Activated CD4-positive, CD25-positive, alpha-beta regulatory T cell treated with anti-CD3 and anti-CD28 coated beads, Interleukin-2, amount 50 U/mL, for 72 hours (primary cell): ENCODE measurements around the gene KAZALD1.
A peak's percentile ranks its signal among the peaks of the same experiment; 100 is the strongest.

Experiments
- DNase-seq: peaks from one replicate; pipeline ENCODE4 v3.0.0; 2021

The KAZALD1 gene

DNA sequence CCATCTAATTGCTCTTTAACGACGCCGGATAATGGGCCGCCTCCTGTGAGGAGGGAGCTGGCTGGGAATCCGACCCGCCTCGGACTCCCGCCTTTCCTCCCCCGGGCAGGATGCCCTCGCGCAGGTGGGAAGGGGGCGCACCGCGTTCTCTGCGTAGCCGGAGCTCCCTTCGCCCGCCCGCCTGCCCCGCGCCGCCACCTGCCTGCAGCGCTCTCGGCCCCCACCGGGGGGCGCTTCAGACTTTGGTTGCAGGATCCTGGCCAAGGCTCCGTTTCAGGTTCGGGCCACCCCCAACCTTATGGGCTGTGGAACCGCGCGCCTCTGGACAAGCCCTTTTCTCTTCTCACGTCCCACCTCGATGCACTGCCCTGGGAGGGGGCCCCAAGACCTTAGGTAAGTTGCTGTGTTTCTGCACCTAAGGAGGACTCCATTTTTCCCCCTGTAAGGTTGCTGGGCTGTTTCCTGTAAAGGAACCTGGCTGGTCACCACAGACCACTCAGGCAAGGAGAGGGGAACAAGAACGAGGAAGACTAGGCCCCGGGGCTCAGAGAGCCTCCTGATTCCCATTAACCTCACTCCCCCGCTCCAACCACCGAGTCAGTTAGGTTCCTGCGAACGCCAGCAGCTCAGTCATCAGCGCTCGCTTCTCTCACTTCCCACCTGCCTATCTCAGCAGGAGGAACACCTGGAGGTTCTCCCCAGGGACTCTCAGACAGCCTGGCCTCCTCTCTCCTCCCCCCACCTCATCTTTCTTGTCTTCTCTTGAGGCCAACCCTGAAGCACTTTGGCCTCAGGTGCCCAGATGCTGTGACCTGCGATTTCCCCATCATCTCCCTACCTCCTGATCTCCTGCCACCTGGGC, 11.3 kb upstream of the KAZALD1 start:
- DNase-seq, result peak; percentile 82

DNA sequence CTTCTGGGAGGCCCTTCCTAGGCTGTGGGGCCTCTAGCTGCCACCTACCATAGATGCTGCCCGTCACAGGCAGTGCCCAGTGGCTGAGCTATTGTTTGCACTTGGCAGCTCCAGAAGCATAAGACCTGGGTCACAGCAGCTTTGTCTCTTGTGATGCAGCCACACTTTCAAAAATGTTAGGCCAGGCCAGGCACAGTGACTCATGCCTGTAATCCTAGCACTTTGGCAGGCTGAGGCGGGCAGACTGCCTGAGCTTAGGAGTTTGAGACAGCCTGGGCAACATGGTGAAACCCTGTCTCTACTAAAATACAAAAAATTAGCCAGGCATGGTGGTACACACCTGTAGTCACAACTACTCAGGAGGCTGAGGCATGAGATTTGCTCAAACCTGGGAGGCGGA, 9.5 kb upstream of the KAZALD1 start:
- no peak for DNase-seq

GRCh38 chr10:101053516-101053915, 8.3 kb upstream of the KAZALD1 start:
- DNase-seq, result no peak

DNA sequence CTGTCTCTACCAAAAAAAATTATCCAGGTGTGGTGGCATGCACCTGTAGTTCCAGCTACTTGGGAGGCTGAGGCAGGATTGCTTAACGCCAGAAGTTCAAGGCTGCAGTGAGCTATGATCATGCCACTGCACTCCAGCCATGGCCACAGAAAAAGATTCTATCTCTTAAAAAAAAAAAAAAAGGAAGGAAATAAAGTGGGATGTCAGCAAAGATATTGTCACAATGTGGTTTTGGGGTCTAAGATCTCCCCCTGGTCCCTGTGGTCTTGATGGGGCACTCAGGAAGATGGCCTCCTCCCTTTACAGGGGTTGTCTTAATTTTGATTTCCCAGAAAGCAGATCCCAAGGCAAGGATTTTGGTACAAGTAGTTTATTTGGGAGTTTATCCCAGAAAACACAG, 7.4 kb upstream of the KAZALD1 start:
- no peak for DNase-seq

DNA sequence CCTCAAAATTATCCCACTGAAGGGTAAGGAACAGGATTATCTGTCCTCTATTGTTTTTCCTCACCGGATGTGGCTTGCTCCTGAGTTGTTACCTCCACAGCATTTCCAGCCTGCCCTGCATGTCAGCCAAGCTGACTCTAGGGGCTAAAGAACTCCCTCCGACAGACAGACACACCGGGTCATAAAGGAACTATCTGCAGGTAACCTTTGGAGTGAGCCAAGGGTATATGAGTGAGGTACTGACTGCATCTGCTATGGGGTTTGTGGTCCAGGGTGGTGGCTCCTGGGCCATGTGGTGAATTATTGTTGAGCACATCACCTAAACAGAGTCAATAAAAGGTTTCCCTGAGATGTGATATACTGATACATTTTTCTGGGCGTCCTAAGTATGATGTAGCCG, 6.9 kb upstream of the KAZALD1 start:
- DNase-seq, result no peak

DNA sequence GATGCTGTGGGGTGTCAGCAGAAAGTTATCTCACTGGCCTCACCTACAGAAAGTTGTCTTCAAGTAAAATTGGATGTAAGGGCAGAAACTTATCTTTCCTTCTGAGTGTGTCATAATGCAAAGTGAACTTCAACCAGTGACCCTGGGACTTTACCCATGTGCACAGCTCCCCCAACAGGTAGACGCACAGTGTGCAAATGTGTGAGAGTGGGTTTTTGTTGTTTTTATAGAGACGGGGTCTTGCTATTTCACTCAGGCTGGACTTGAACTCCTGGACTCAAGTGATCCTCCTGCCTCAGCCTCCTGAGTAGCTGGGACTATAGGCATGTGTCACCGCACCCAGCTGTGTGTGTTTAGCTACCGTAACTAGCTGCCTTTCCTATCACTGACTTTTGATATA, 6.4 kb upstream of the KAZALD1 start:
- DNase-seq, result no peak

DNA sequence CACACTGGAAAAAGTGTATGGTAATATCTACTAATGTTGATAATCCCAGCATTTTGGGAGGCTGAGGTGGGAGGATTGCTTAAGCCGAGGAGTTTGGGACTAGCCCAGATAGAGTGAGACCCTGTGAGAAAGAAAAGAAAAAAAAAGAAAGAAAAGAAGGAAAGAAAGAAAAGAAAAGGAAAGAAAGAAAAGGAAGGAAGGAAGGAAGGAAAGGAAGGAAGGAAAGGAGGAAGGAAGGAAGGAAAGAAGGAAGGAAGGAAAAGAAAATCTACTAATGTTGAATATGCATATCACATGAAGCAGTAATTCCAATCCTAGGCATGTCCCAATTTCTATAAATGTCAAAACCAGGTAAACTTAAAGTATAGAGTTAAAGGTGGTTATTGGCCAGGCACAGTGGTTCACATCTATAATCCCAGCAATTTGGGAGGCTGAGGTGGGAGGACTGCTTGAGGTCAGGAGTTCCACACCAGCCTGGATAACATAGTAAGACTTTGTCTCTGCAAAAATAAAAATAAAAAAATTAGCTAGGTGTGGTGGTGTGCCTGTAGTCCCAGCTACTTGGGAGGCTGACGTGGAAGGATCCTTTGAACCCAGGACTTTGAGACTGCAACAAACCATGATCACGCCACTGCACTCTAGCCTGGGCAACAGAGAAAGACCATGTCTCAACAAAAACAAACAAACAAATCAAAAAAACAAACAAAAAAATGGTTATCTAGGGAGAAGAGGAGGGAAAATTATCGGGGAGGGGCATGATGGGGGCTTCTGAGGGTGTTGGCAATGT, 5.2 kb upstream of the KAZALD1 start:
- DNase-seq, result no peak

DNA sequence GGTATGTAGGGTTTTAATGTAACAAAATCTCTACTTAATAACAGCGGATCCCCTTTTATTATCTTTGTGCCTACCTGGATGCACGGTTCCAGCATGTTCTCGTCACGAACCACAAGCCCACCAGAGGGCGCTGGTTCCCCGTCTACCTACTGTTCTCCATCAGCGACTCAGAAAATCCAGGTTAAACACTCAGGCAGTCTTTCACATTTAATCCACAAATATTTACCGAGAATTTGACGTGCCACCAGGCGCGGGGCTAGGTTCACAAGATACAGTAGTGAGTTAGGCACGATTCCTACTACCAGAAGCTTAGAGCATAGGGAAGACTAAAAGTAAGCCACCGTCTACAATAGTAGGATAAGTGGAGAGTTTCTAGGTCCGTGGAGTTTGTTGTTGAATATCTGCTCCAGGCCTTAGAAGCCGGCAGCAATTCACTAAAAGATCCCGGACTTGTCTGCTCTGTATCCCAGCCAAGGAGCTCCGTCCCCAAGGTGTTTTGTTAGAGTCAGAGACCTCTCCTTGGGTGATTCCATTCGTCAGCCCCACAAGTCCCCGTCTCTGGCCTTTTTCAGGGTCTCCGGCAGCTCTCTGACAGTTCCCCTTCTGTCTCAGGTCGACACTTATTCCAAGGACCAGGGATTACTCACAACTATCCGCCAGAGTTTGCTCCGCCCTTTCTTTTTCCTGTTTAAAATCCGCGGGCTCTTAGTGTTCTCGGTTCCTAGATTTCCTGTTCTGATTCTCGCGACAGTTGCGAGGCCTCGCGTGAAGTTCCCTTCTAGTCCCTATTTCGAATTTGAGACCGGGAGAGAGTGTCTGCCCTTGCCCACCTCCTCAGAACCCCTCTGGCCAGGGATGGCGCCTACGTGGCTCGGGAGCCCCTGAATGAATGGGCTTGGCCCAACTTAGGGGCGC, 1.5 kb upstream of the KAZALD1 start:
- DNase-seq, result peak; percentile 94

GRCh38 chr10:101060951-101061623, 702 bp upstream of the KAZALD1 start:
- DNase-seq, result no peak

GRCh38 chr10:101062232-101063049, 652 bp downstream of the KAZALD1 start:
- peak; percentile 55 for DNase-seq

- no peak for DNase-seq
Observed at GRCh38 chr10:101063050-101063525, 1.3 kb downstream of the KAZALD1 start.

GRCh38 chr10:101063548-101064414, 2.0 kb downstream of the KAZALD1 start:
- DNase-seq, result no peak

DNA sequence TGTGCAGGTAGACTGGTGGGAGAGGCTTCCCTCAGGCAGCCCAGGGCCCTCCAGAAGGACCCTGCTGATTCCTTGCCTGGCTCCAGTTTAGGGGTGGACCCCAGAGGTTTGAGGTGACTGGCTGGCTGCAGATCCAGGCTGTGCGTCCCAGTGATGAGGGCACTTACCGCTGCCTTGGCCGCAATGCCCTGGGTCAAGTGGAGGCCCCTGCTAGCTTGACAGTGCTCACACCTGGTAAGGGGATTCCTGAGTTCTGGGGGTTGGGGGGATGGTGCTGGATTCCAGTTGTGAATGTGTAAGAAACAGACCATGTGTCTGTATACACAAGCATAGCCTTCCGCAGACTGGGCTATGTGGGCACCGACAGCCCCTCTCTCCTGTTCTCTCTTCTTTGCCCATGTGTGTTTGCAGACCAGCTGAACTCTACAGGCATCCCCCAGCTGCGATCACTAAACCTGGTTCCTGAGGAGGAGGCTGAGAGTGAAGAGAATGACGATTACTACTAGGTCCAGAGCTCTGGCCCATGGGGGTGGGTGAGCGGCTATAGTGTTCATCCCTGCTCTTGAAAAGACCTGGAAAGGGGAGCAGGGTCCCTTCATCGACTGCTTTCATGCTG, 2.7 kb downstream of the KAZALD1 start:
- DNase-seq, result no peak

DNA sequence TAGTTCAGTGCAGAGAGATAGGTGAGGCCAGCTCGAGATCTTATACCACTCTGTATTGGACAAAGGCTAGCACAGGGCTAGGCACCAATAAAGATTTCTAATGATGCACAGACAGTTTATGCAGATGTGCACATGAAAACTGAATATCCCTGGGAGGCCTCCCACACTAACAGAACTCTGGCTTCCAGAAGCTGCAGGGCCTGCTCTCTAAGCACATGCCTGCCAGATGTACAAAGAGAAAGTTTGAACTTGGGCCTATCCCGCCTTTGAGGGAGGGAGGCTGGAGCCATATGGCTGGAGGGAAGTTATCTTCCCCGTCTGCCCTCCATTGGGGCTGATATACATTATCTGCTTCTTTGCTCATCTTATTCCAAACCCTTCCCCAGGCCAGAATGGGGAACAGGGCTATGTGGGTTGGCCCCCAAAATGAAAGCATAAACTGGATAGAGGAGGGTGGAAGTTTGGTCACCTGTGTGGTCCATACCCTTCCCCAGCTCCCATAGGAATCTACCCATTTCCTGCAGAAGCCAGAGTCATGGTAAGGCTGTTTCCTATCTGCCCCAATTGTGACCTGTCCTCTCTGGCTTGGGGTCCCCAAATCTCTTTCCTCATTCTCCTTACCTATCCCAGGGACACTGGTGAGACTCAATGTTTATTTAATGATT, 3.8 kb downstream of the KAZALD1 start:
- no peak for DNase-seq

GRCh38 chr10:101066146-101066895, 4.5 kb downstream of the KAZALD1 start:
- DNase-seq, result peak; percentile 44

DNA sequence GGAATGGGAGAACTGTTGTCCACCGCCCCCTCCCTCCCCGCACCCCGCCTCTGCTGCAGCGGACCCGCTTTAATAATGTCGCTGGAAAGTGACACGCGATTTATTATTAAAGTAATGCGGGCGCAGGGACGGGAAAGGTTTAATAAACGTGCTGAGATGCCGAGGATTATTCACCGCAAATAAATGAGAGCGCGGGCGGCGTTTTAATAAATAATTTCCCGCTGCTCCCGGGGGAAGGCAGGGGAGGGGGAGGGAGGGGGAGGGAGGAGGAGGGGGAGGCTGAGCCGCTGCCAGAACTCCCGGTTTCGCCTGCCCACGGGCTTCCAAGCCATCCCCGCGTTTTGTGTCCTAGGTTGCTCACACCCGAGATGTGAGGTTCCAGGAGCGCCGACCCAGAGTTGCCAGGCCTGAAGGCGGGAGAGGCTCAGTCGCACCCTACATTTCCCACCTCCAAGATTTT, 5.1 kb downstream of the KAZALD1 start:
- no peak for DNase-seq

- DNase-seq, result peak; percentile 81
Observed at GRCh38 chr10:101067356-101068083, 5.7 kb downstream of the KAZALD1 start.

DNA sequence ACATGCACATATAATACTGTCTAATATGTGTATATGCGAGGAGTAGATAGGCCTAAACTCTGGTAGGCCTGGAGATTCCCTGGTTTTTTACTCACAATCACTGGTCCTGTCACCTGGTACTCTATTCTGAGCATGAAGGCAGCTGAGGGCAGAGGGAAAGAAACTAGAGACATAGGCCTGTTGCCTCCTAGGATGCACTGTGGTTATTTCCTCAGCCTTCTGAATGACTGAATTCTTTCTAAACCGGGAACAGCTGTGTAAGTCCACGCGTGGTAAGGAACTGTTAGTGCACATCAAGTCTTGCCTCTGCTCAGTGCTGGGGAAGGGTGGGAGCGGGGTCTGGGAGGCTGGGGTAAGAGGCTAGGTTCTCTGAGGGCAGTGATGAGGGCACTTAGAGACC, 7.7 kb downstream of the KAZALD1 start:
- DNase-seq, result no peak
